ENCODE measurements around the gene CTXN1. TPM values are rescaled to one million over a fixed set of nuclear protein-coding genes. Genes with fewer than 3 reads are reported as not detected.

Gene CTXN1
- total and polyA plus RNA-seq, 12 donors = 1.3 to 17.9 (median 10.6) TPM; not detected in 1

DNA sequence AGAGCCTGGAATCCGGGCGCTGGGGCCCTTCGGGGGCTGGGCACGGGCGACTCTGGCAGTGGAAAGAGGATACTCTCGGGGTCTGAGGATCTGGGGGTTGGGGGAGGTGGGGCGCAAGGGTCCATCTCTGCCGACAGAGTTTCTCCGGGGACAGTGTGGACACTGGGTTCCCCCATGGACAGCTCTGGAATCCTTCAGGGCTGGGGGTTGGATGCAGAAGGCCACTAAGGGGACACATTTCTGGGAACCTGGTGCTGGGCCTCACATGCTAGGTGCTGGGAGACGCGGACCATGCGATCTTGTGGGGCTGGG is 9.0 kb downstream of the CTXN1 start:
- H3K4me3 ChIP-seq = peak overlapping the region in 1 of 4 donors; percentile 32
- 6 to 40% (median 18%) methylated on average over 3 to 12 of the region's 12 CpGs for WGBS, 4 donors

DNA sequence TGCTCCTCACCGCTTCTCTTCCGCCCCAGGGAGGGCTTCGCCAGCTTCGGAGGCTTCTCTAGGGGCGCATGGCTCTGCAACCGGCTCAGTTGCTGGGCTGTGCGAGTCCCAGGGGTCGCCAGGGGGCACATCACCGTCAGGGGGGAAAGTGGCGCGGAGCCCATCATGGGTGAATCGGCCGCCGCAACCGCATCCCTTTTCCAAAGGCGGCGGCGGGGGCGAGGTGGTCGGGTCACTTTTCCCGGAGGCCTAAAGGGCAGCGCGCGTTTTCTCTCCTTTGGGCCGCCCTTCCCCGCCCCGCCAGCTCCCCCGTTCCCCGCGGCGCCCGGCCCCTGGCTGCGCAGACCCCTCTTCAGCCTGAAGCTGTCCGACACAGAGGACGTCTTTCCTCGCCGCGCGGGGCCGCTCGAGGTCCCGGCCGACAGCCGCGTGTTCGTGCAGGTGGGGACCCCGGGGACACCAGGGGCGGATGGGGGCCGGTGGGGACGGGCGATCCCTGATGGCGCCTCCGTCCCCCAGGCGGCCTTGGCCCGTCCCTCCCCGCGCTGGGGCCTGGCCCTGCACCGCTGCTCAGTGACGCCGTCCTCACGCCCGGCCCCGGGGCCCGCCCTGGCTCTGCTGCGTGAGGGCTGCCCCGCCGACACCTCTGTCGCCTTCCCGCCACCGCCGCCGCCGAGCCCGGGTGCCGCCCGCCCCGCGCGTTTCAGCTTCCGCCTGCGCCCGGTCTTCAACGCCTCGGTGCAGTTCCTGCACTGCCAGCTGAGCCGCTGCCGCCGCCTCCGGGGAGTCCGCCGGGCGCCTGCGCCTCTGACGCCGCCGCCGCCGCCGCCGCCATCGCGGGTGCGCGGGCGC is 9.6 kb downstream of the CTXN1 start:
- no peaks in the 10 kb centered on the region for H3K9me3 ChIP-seq (replicated peaks in 1 of 3)
- DNase-seq = peak in 2 of 7 donors; percentile 32 to 62
- TF ChIP-seq, protein P1, sequence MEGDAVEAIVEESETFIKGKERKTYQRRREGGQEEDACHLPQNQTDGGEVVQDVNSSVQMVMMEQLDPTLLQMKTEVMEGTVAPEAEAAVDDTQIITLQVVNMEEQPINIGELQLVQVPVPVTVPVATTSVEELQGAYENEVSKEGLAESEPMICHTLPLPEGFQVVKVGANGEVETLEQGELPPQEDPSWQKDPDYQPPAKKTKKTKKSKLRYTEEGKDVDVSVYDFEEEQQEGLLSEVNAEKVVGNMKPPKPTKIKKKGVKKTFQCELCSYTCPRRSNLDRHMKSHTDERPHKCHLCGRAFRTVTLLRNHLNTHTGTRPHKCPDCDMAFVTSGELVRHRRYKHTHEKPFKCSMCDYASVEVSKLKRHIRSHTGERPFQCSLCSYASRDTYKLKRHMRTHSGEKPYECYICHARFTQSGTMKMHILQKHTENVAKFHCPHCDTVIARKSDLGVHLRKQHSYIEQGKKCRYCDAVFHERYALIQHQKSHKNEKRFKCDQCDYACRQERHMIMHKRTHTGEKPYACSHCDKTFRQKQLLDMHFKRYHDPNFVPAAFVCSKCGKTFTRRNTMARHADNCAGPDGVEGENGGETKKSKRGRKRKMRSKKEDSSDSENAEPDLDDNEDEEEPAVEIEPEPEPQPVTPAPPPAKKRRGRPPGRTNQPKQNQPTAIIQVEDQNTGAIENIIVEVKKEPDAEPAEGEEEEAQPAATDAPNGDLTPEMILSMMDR (IDR thresholded peaks at IDR 0.05) = no peak
- peak in 1 of 2 donors; percentile 6 for TF ChIP-seq POLR2A (IDR thresholded peaks at IDR 0.05)
- peak overlapping the region in 1 of 5 donors; percentile 68 for H3K27ac ChIP-seq
- peaks cover 25% of the 10 kb centered on the region for H3K27me3 ChIP-seq
- intact Hi-C loops (cut with DNase I) = no loop called here
- peaks cover 0 to 18% of the 10 kb centered on the region in 2 donors for H3K36me3 ChIP-seq (replicated peaks in 1 of 2)
- H3K4me1 ChIP-seq (replicated peaks in 1 of 2) = peaks cover 16 to 25% of the 10 kb centered on the region in 2 donors
- 1 to 4% (median 3%) methylated on average over 4 to 104 of the region's 104 CpGs for WGBS, 4 donors
- H3K4me3 ChIP-seq = peak overlapping the region in 1 of 4 donors; percentile 31

More for the DNA sequence above, 9.0 kb downstream of the CTXN1 start:
- intact Hi-C loops (cut with DNase I) = no loop called here
- TF ChIP-seq POLR2A (IDR thresholded peaks at IDR 0.05) = no peak
- TF ChIP-seq, protein P1 (IDR thresholded peaks at IDR 0.05) = no peak
- DNase-seq = peak in 1 of 7 donors; percentile 20
- Histone ChIP-seq H3K27ac (peak overlapping the region in 1 of 5 donors; percentile 68), H3K9me3 (replicated peaks in 1 of 3) (no peaks in the 10 kb centered on the region), H3K27me3 (peaks cover 25% of the 10 kb centered on the region), H3K4me1 (replicated peaks in 1 of 2) (peaks cover 21 to 31% of the 10 kb centered on the region in 2 donors), H3K36me3 (replicated peaks in 1 of 2) (peaks cover 0 to 13% of the 10 kb centered on the region in 2 donors)

- peaks cover 0 to 26% of the 10 kb centered on the region in 2 donors for H3K36me3 ChIP-seq (replicated peaks in 1 of 2)
- peak in 2 of 7 donors; percentile 26 to 57 for DNase-seq
- TF ChIP-seq, protein P1 (IDR thresholded peaks at IDR 0.05) = no peak
- TF ChIP-seq POLR2A (IDR thresholded peaks at IDR 0.05) = no peak
- H3K4me1 ChIP-seq (replicated peaks in 1 of 2) = peaks cover 12 to 20% of the 10 kb centered on the region in 2 donors
- peaks cover 25% of the 10 kb centered on the region for H3K27me3 ChIP-seq
- 44 to 50% (median 49%) methylated on average over 22 to 24 of the region's 24 CpGs for WGBS, 4 donors
- no peaks in the 10 kb centered on the region for H3K9me3 ChIP-seq (replicated peaks in 1 of 3)
- H3K27ac ChIP-seq = peak overlapping the region in 1 of 5 donors; percentile 68
- intact Hi-C loops (cut with DNase I) = no loop called here
- H3K4me3 ChIP-seq = no peak overlapping the region
These were observed 10.5 kb downstream of the CTXN1 start for GRCh38 chr19:7915250-7916102.

- intact Hi-C loops (cut with DNase I) = no loop called here
These were observed 11.3 kb downstream of the CTXN1 start, which contains the start of gene TGFBR3L for GRCh38 chr19:7914598-7915045. Gene TGFBR3L (plus strand): TSS chr19:7914830.

More at GRCh38 chr19:7914598-7915045, 11.3 kb downstream of the CTXN1 start, which contains the start of gene TGFBR3L:
- H3K36me3 ChIP-seq (replicated peaks in 1 of 2) = peaks cover 0 to 35% of the 10 kb centered on the region in 2 donors
- no peak within 1 kb of the TSS for H3K4me3 ChIP-seq
- H3K27me3 ChIP-seq = peaks cover 25% of the 10 kb centered on the region
- TF ChIP-seq, protein P1 (IDR thresholded peaks at IDR 0.05) = no peak
- TF ChIP-seq POLR2A (IDR thresholded peaks at IDR 0.05) = no peak
- WGBS, 4 donors = 23 to 45% (median 42%) methylated on average over 9 to 12 of the region's 12 CpGs
- no peak within 1 kb of the TSS for H3K27ac ChIP-seq
- peaks cover 12 to 15% of the 10 kb centered on the region in 2 donors for H3K4me1 ChIP-seq (replicated peaks in 1 of 2)
- H3K9me3 ChIP-seq (replicated peaks in 1 of 3) = no peaks in the 10 kb centered on the region
- peak in 2 of 7 donors; percentile 28 to 61 for DNase-seq

Data from adrenal gland (tissue), 12 donors.